Endothelial cell of umbilical vein (primary cell): Measurements from ENCODE around the gene FGF5.

Experiments used
- CTCF ChIP-seq, 2 donors: IDR thresholded peaks; 1 replicate in 1 of 2; 2 replicates in 1 of 2; pipeline ENCODE4 v1.5.1; 2011; ENCODE audit warnings: low read length in 2 of 2, mild to moderate bottlenecking in 2 of 2, moderate library complexity in 2 of 2, control low read depth in 1 of 2, inconsistent platforms in 1 of 2, low read depth in 1 of 2; ENCODE audit not compliant: insufficient read depth in 1 of 2; ENCODE audit errors: extremely low read depth in 1 of 2
- EZH2 ChIP-seq: IDR thresholded peaks from 2 replicates; pipeline ENCODE4 v1.6.1; 2012; ENCODE audit warnings: borderline replicate concordance, low read depth, mild to moderate bottlenecking, moderate library complexity, low read length, inconsistent platforms; ENCODE audit not compliant: severe bottlenecking
- MAX ChIP-seq: IDR thresholded peaks from 2 replicates; pipeline ENCODE4 v1.6.1; 2011; ENCODE audit not compliant: insufficient read depth, insufficient read length
- MYC ChIP-seq: IDR thresholded peaks from one replicate; pipeline ENCODE4 v1.6.1; 2011; ENCODE audit warnings: mild to moderate bottlenecking, low read depth, low read length
- POLR2A ChIP-seq: IDR thresholded peaks from 2 replicates; pipeline ENCODE4 v1.6.1; 2012; ENCODE audit warnings: low read depth, mild to moderate bottlenecking, control low read depth, low read length
- POLR2AphosphoS5 ChIP-seq: IDR thresholded peaks from 2 replicates; pipeline ENCODE4 v1.6.1; 2012; ENCODE audit warnings: low read depth, mild to moderate bottlenecking, control low read depth, low read length, moderate library complexity; ENCODE audit not compliant: insufficient read depth

GRCh38 chr4:80279751-80280150 lies 13.3 kb downstream of the FGF5 start:
- TF ChIP-seq POLR2AphosphoS5 (no peak), CTCF (IDR thresholded peaks at IDR 0.05; ENCODE audit: extremely low read depth in 1 of 2, insufficient read depth in 1 of 2, low read depth in 1 of 2, low read length in 2 of 2) (no peak), EZH2 (no peak), POLR2A (no peak), MYC (no peak), MAX (no peak)
